Effector memory CD8-positive, alpha-beta T cell (primary cell): ENCODE measurements around the gene EDEM1.

Experiments used
- ATAC-seq: fragments of 150-1000 bp; cut with Tn5 transposase; replicated peaks from 2 replicates; pipeline ENCODE4 v1.10.0; 2021; ENCODE audit warnings: mild to moderate bottlenecking, moderate library complexity
- DNase-seq, 3 experiments: peaks; one replicate each; pipeline ENCODE4 v3.0.0; 2021
- H3K27ac Mint-ChIP-seq, 2 donors: one replicate each; pipeline ENCODE4 v1.8.0; 2022; ENCODE audit warnings: mild to moderate bottlenecking in 2 of 2, mixed read lengths in 2 of 2, moderate library complexity in 2 of 2
- H3K27me3 Mint-ChIP-seq, 2 donors: one replicate each; pipeline ENCODE4 v1.8.0; 2022; ENCODE audit warnings: mixed read lengths in 2 of 2
- H3K36me3 Mint-ChIP-seq: one replicate; pipeline ENCODE4 v1.8.0; 2022; ENCODE audit warnings: mild to moderate bottlenecking, moderate library complexity, mixed read lengths; ENCODE audit not compliant: insufficient read depth
- H3K4me1 Mint-ChIP-seq, 2 donors: one replicate each; pipeline ENCODE4 v1.8.0; 2022; ENCODE audit warnings: low read depth in 2 of 2, mixed read lengths in 2 of 2
- H3K4me3 Mint-ChIP-seq, 2 donors: one replicate each; pipeline ENCODE4 v1.8.0; 2022; ENCODE audit warnings: mild to moderate bottlenecking in 2 of 2, mixed read lengths in 2 of 2, moderate library complexity in 2 of 2
- H3K9me3 Mint-ChIP-seq, 2 donors: one replicate each; pipeline ENCODE4 v1.8.0; 2022; ENCODE audit warnings: mixed read lengths in 2 of 2

EDEM1 gene

DNA sequence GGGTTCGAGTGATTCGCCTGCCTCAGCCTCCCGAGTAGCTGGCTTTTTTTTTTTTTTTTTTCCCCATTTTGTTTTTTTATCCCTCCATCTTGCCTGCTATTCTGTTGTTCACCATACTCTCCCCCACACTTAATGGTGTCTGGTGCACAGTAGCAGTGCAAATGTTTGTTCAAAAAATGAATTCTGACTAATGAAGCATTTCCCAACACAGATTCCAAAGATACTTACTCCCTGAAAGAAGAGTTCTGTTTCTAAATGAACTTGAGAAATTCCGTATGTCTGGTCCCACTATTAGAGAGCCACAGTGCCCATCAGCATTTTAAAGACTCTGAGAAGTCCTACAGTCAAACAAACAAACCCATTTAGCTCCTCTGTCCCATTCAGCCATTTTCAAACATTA lies 9.5 kb downstream of the EDEM1 start:
- Mint-ChIP-seq H3K4me3 (peak overlapping the region; percentile 73), H3K4me1 (peaks cover 61 to 71% of the 10 kb centered on the region in 2 donors), H3K36me3 (peaks cover 53% of the 10 kb centered on the region), H3K27me3 (no peaks in the 10 kb centered on the region), H3K27ac (peak overlapping the region; percentile 89 to 92), H3K9me3 (no peaks in the 10 kb centered on the region)
- no peak for DNase-seq
- no peak for ATAC-seq

DNA sequence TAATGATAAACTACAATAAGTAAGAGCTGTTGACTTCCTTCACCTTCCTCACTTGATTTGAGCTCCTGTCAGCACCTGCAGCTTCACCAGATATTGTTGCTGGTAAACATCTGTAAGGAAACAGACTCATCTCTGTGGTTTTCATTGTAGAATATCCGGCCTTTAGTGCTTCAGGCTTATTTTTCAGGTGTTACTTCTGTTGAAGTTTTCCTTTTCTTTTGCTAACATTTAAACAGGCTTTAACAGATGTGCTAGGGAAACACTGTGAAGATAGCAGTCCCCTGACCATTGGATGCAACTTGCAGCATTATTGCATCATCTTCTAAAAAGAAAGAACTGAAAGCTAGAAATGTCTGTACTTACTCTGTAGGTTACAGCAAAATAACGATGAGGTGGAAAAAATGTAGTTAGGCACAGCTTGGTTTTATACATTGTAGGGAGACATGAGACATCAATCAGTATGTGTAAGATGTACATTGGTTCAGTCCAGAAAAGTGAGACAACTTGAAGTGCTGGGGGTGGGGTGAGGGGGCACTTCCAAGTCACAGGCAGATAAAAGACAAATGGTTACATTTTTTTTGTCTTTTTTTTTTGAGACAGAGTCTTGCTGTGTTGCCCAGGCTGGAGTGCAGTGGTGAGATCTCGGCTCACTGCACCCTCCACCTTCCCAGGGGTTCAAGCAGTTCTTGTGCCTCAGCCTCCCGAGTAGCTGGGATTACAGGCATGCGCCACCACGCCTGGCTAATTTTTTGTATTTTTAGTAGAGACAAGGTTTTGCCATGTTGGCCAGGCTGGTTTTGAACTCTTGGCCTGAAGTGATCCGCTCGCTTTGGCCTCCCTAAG lies 10.2 kb downstream of the EDEM1 start:
- peak overlapping the region; percentile 89 to 92 for H3K27ac Mint-ChIP-seq
- no peaks in the 10 kb centered on the region for H3K9me3 Mint-ChIP-seq
- H3K36me3 Mint-ChIP-seq: peaks cover 56% of the 10 kb centered on the region
- no peaks in the 10 kb centered on the region for H3K27me3 Mint-ChIP-seq
- DNase-seq: peak; percentile 22 to 29 (median 24)
- H3K4me1 Mint-ChIP-seq: peaks cover 54 to 65% of the 10 kb centered on the region in 2 donors
- ATAC-seq: peak; percentile 77
- H3K4me3 Mint-ChIP-seq: peak overlapping the region; percentile 73

- H3K4me3 Mint-ChIP-seq: peak overlapping the region; percentile 73
- DNase-seq: no peak
- peaks cover 50 to 60% of the 10 kb centered on the region in 2 donors for H3K4me1 Mint-ChIP-seq
- no peaks in the 10 kb centered on the region for H3K9me3 Mint-ChIP-seq
- no peaks in the 10 kb centered on the region for H3K27me3 Mint-ChIP-seq
- H3K27ac Mint-ChIP-seq: peak overlapping the region; percentile 89 to 92
- peaks cover 62% of the 10 kb centered on the region for H3K36me3 Mint-ChIP-seq
- ATAC-seq: no peak
Measured at GRCh38 chr3:5198313-5198677, 10.8 kb downstream of the EDEM1 start.

DNA sequence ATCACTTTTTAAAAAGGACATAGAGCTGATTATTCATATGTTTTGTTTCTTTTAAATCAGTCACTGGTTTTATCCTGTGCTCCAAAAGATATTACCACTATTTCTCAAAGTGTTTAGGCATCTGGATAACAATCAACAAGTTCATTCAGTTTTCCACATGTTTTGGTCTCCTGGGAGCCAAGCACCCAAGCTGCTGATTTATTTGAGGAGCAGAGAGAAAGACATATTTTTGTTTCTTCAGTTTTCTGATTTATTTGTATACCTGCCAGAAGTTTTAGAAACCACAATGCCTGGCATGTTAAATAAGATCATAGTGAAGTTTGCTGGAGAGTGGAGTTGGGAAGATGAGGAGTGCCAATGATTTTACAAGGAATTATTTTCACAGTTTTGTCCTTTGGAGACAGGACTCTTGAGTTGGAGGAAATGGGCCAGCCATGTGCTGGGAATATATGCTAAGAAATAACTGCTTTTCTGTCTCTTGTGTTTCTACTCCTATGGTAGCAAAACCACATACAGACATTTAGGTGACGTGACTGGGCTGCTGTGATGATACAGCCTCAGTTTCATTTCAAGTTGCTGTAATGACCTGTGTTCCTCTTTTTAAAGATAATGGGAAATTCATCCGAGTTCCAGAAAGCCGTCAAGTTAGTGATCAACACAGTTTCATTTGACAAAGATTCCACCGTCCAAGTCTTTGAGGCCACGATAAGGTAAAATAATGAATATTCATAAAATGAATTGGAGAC lies 11.7 kb downstream of the EDEM1 start:
- ATAC-seq: no peak
- H3K36me3 Mint-ChIP-seq: peaks cover 64% of the 10 kb centered on the region

DNA sequence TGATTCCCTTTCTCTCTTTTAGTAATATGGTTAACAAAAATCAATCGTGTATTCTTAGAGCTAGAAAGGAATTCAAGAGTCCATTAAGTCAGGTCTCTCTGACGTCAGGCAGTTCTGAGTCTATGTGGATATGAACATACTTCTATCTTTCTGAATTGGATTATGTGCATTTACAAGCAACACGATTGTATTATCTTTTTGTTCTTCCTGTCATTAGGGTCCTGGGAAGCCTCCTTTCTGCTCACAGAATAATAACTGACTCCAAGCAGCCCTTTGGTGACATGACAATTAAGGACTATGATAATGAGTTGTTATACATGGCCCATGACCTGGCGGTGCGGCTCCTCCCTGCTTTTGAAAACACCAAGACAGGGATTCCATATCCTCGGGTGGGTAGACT lies 14.0 kb downstream of the EDEM1 start:
- DNase-seq (no peak), ATAC-seq (no peak)
- peaks cover 83% of the 10 kb centered on the region for H3K36me3 Mint-ChIP-seq
- no peaks in the 10 kb centered on the region for H3K9me3 Mint-ChIP-seq
- H3K4me3 Mint-ChIP-seq: no peak overlapping the region
- peak overlapping the region in 1 of 2 donors; percentile 31 for H3K27ac Mint-ChIP-seq
- H3K4me1 Mint-ChIP-seq: peaks cover 29 to 40% of the 10 kb centered on the region in 2 donors
- H3K27me3 Mint-ChIP-seq: no peaks in the 10 kb centered on the region

More for the DNA sequence above, 11.7 kb downstream of the EDEM1 start:
- peak overlapping the region; percentile 89 to 92 for H3K27ac Mint-ChIP-seq
- no peaks in the 10 kb centered on the region for H3K9me3 Mint-ChIP-seq
- H3K27me3 Mint-ChIP-seq: no peaks in the 10 kb centered on the region
- H3K4me3 Mint-ChIP-seq: peak overlapping the region in 1 of 2 donors; percentile 73
- peaks cover 45 to 54% of the 10 kb centered on the region in 2 donors for H3K4me1 Mint-ChIP-seq
- no peak for DNase-seq

DNA sequence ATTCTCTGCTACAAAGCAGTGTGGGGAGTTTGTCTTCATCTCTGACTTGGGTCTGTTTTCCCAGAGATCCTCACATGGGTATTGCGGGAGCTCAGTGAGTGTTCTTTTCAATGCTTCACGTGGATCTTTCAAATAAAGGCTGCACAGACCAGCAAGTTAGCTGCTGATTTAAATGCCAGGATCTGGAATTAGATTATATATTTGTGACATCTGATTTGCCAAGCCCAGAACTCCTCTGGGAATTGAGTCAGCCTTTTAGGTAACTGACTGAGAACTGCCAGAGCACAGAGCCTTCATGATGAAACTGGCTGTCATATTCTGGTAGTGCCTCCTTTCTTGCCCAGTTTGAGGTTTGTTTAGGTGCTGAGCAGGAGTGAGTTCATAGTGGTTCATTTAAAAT lies 14.7 kb downstream of the EDEM1 start:
- Mint-ChIP-seq H3K27ac (no peak overlapping the region), H3K36me3 (peaks cover 83% of the 10 kb centered on the region), H3K4me1 (peaks cover 22 to 33% of the 10 kb centered on the region in 2 donors), H3K27me3 (no peaks in the 10 kb centered on the region), H3K9me3 (no peaks in the 10 kb centered on the region), H3K4me3 (no peak overlapping the region)
- no peak for ATAC-seq
- DNase-seq: no peak

DNA sequence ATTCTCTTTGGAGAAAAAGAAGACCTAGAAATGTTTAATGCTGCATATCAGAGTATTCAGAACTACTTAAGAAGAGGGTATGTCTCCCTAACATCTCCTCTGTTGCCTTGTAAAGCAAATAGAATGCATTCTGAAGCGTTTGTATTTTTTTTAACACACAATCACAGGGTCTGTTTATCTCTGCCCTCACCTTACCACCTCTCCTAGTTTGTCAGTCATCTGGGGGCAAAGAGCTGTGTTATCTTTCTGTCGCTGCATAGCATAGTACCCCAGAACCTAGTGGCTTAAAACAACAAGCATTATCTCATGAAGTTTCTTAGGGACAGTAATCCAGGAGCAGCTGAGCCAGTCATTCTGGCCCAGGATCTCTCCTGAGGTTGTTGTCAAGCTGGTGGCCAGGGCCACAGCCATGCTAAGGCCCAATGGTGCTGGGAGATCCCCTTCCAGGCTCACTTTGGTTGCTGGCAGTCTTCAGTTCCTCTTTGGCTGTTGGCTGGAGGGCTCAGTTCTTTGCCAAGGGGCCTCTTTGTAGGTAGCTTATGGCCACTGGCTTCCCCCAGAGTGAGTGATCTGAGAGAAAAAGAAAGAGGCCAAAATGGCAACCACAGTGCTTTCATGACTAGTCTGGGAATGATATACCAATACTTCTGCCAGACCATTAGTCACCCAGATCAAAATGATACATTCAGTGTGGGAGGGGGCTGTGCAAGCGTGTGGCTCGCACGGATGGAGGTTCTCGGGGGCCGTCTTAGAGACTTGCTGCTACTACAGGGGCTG lies 17.8 kb downstream of the EDEM1 start:
- ATAC-seq (peak; percentile 27), DNase-seq (no peak)
- H3K4me3 Mint-ChIP-seq: no peak overlapping the region

DNA sequence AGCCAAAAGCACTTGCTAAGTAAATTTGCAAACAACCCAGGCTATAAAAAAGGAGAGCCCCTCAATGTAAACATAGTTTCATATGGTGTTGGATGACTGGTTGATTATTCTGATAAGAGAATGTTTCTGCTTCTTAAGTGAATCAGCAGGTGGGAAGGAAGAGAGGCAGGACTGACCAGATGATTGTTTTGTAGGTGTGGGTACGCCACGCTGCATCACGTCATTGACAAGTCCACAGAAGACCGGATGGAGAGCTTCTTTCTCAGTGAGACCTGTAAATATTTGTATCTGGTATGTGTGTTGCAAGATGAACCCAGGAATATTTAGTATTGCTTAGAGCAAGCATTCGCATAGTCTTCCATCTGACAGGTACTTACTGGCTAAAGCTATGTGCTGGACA lies 23.4 kb downstream of the EDEM1 start:
- Mint-ChIP-seq H3K4me3 (no peak overlapping the region), H3K9me3 (no peaks in the 10 kb centered on the region), H3K27ac (peak overlapping the region in 1 of 2 donors; percentile 39), H3K36me3 (peaks cover 90% of the 10 kb centered on the region), H3K27me3 (no peaks in the 10 kb centered on the region), H3K4me1 (peaks cover 9 to 10% of the 10 kb centered on the region in 2 donors)
- no peak for ATAC-seq
- no peak for DNase-seq

More for the DNA sequence above, 17.8 kb downstream of the EDEM1 start:
- H3K27ac Mint-ChIP-seq: peak overlapping the region in 1 of 2 donors; percentile 35
- H3K27me3 Mint-ChIP-seq: no peaks in the 10 kb centered on the region
- peaks cover 94% of the 10 kb centered on the region for H3K36me3 Mint-ChIP-seq
- H3K4me1 Mint-ChIP-seq: peaks cover 3 to 11% of the 10 kb centered on the region in 2 donors
- no peaks in the 10 kb centered on the region for H3K9me3 Mint-ChIP-seq

DNA sequence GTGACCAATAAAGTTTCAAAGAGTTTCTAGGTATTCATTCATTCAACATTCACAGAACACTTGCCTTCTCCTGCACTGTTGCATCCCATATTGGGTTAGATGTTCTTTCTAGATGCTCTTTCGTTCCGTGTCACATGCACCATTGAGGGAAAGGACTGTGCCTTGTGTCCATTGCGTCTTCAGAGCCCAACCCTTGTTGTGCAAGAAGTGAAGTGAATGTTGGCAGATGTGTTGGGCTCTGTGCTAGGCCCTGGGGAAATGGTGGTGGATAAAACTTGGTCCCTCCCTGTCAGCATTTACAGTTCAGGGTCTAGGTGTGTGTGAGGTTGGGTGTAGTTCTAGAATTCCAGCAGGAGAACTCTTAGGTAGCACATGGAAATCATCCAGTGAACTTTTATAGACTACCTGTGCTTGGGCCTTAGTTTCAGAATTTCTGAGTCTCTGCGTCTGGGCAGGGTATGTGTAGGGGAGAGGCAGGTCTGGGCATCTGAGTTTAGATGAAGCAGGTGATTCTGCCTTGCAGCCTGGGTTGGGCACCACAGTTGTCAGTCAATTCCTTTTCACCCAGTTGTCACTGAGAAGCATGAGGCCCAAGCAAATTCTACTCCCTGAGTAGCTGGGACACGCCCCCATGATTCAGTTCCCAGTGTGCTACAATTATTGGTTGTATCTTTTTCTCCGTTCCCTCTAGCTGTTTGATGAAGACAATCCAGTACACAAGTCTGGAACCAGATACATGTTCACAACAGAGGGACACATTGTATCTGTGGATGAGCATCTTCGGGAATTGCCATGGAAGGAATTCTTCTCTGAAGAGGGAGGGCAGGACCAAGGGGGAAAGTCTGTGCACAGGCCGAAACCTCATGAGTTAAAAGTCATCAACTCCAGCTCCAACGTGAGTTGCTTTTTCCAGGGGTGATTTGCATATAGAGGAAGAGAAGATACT lies 25.4 kb downstream of the EDEM1 start:
- no peak for DNase-seq
- no peak for ATAC-seq
- no peak overlapping the region for H3K4me3 Mint-ChIP-seq

GRCh38 chr3:5213574-5213966 lies 26.1 kb downstream of the EDEM1 start:
- Mint-ChIP-seq H3K27ac (peak overlapping the region; percentile 72 to 82), H3K36me3 (peaks cover 79% of the 10 kb centered on the region)

More for the DNA sequence above, 25.4 kb downstream of the EDEM1 start:
- peak overlapping the region; percentile 39 to 88 for H3K27ac Mint-ChIP-seq
- no peaks in the 10 kb centered on the region for H3K27me3 Mint-ChIP-seq
- peaks cover 79% of the 10 kb centered on the region for H3K36me3 Mint-ChIP-seq
- peaks cover 10 to 16% of the 10 kb centered on the region in 2 donors for H3K4me1 Mint-ChIP-seq
- H3K9me3 Mint-ChIP-seq: no peaks in the 10 kb centered on the region

GRCh38 chr3:5214352-5214751 lies 26.8 kb downstream of the EDEM1 start:
- ATAC-seq (no peak), DNase-seq (no peak)
- peak overlapping the region in 1 of 2 donors; percentile 82 for H3K27ac Mint-ChIP-seq
- peaks cover 10 to 16% of the 10 kb centered on the region in 2 donors for H3K4me1 Mint-ChIP-seq
- no peaks in the 10 kb centered on the region for H3K27me3 Mint-ChIP-seq
- H3K4me3 Mint-ChIP-seq: no peak overlapping the region
- H3K9me3 Mint-ChIP-seq: no peaks in the 10 kb centered on the region
- peaks cover 80% of the 10 kb centered on the region for H3K36me3 Mint-ChIP-seq

More at GRCh38 chr3:5213574-5213966, 26.1 kb downstream of the EDEM1 start:
- Mint-ChIP-seq H3K27me3 (no peaks in the 10 kb centered on the region), H3K4me3 (no peak overlapping the region), H3K9me3 (no peaks in the 10 kb centered on the region), H3K4me1 (peaks cover 10 to 16% of the 10 kb centered on the region in 2 donors)
- no peak for ATAC-seq
- DNase-seq: no peak

DNA sequence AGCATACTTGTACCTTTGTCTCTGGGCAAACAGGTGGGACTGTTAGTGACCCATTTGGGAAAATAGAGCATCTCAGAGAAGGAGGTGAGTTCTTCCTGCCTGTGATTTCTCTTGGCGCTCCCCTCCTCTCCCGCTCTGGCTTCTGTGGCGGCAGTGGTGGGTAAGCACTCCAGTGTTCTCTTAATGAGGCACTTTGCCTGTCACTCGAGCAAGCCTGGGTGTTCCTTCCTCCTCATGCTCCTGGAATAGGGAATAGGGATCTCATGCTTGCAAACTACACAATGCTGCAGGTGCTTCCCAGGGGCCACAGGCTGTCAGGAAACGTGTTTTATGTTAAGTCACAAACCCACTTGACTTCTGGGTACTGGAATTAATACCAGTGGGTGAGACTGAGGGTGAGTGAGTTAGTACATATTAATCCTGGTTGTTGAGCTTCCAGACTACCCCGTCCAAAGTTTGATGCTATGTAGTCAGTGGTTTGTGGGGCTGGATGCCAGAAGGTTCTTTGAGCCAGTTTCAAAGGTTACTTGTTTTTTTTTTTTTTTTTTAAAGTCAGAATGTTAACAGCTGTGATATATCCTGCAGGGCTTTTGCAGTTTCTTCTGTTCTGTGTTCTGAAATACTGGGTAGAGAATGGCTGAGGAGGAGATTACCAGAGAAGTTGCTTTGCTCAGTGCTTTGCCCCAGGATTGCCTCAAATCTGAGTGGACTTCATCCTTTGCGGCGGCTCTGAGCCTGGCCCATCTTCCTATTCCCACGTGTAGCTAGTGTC lies 30.5 kb downstream of the EDEM1 start:
- Mint-ChIP-seq H3K27ac (peak overlapping the region; percentile 44 to 68), H3K4me3 (no peak overlapping the region), H3K36me3 (peaks cover 60% of the 10 kb centered on the region), H3K4me1 (peaks cover 3 to 16% of the 10 kb centered on the region in 2 donors), H3K9me3 (no peaks in the 10 kb centered on the region), H3K27me3 (no peaks in the 10 kb centered on the region)
- DNase-seq (no peak), ATAC-seq (no peak)
